ENCODE data around the gene ATRAID.

DNA sequence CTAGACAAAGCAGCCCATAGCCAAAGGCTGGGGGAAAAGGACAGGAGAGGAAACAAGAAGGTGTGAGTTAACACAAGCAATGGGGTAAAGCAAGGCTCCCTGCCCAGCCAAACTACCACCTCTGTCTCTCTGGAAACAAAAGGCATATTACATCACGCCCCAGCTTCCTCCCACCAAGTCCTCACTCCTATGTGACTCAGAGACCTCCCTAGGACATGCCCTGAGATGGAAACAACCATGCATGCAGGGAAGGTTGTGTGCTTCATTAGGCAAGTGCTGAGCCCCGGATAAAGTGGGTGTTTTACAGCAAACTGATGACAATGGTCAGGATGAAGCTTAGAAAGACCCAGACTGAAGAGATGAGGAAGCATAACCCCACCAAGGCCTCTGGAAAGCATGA, 9.0 kb upstream of the ATRAID start:
- TF ChIP-seq CTCF (IDR thresholded peaks at IDR 0.05; ENCODE audit: low read depth, low read length, missing input control) = no peak
- no peak for TF ChIP-seq REST (IDR thresholded peaks at IDR 0.05)
- TF ChIP-seq RXRA (IDR thresholded peaks at IDR 0.05) = no peak
- TF ChIP-seq TAF1 (conservative IDR thresholded peaks at IDR 0.05) = no peak
- no peak for TF ChIP-seq GABPA (IDR thresholded peaks at IDR 0.05 in 1 of 2, conservative IDR thresholded peaks at IDR 0.05 in 1 of 2)
- TF ChIP-seq, protein P1, sequence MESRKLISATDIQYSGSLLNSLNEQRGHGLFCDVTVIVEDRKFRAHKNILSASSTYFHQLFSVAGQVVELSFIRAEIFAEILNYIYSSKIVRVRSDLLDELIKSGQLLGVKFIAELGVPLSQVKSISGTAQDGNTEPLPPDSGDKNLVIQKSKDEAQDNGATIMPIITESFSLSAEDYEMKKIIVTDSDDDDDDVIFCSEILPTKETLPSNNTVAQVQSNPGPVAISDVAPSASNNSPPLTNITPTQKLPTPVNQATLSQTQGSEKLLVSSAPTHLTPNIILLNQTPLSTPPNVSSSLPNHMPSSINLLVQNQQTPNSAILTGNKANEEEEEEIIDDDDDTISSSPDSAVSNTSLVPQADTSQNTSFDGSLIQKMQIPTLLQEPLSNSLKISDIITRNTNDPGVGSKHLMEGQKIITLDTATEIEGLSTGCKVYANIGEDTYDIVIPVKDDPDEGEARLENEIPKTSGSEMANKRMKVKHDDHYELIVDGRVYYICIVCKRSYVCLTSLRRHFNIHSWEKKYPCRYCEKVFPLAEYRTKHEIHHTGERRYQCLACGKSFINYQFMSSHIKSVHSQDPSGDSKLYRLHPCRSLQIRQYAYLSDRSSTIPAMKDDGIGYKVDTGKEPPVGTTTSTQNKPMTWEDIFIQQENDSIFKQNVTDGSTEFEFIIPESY (IDR thresholded peaks at IDR 0.05) = no peak
- TF ChIP-seq MAX (IDR thresholded peaks at IDR 0.05) = no peak
- TF ChIP-seq HNF4A (conservative IDR thresholded peaks at IDR 0.05) = no peak
- TF ChIP-seq YY1 (IDR thresholded peaks at IDR 0.05) = no peak
- no peak for TF ChIP-seq JUND (IDR thresholded peaks at IDR 0.05)
- TF ChIP-seq FOXA1 (IDR thresholded peaks at IDR 0.05) = no peak
- TF ChIP-seq HNF4G (IDR thresholded peaks at IDR 0.05) = no peak
- TF ChIP-seq EGR1 (IDR thresholded peaks at IDR 0.05; ENCODE audit: low read depth in 2 of 2) = no peak
